HTERT RPE-1 (cell line): ENCODE measurements around the gene CAMK1D.

Experiments used
- in situ Hi-C: fragments of 300-500 bp; cut with MboI; formaldehyde crosslinking; loops from 4 replicates; pipeline ENCODE4 v1.14.3; 2020; ENCODE audit warnings: low sequenced_read_pairs

The CAMK1D gene

DNA sequence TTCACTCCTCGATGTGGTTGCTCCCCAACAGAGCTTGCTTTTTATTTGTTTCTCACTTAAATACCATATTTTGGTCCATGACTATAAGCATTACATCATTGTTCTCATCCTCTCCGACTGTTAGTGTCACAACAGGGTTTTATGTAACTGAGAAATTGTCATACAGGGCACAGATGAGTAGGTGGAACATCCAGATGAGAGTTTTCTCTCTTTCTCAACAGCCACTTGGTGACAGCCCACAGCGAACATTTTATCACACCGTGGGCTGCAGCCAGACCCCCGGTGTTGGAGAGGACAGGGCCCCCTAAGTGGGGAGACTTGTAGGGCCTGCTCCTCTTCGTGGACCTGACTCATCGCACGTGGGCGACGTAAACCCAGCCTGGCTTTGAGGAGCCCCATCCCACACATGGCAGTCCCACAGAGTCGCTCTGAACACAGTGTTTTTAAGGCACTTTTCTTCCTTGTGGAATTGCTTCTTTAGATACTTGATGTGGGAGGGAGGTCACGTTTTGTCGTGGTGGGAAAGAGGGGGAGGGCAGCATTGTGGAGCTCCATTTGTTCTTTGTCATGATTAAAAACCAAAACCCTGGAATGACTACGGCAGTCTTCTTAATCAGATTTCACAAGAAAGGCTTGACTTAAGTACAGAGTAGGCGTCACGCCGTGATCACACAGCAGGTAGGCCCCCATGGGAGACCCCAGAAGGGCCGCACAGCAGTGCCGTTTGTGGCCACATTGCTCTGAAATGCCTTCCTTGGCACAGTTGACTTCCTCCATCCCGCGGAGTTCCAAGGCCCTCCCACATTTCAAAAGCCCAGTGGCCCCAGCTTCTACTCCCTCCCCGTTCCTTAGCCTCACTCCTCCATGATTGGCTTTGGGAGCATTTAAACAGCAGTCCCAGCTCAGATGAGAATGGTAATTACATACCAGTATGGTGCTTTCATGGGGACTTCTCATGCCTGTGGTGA, 431.6 kb downstream of the CAMK1D start:
- in situ Hi-C loops = no loop called here

DNA sequence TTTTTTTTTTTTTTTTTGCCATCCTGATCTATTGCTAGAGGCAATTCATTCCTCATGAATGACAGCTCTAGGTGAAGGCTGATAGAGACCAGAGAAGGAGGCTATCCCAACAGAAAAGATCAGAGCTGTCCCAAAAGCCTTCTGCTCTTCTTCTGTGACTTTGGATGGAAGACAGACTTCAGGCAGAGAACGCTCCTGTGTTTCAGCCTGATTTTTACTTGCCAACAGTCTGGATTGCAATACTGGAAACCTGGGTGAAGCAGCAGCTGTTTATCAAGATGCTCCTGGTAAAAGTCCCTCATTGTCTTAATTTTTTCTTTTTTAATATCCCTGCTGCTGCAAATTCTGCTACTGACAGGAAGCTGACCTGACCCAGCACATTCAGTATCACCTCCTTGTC, 432.6 kb downstream of the CAMK1D start:
- in situ Hi-C loops = no loop called here

DNA sequence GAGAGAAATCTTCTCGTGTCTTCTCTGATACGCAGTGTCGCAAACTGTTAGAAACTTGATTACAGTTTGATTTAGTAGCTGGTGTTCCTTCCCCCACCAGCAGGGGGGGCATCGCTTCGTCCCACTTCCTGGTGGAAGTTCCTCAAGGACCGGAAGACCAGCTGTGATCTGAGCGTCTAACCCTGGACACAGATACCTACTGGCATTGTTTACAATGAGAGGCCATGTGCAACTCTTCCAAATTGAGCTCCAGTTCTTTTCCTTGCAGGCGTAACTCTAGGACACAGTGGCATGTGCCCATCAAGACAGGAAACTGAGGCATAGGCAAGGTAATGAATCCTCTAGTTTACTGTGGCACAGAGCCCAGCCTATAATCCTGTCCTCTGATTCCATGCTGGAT, 433.2 kb downstream of the CAMK1D start:
- in situ Hi-C loops = no loop called here

GRCh38 chr10:12783293-12783692, 433.9 kb downstream of the CAMK1D start:
- in situ Hi-C loops = no loop called here

DNA sequence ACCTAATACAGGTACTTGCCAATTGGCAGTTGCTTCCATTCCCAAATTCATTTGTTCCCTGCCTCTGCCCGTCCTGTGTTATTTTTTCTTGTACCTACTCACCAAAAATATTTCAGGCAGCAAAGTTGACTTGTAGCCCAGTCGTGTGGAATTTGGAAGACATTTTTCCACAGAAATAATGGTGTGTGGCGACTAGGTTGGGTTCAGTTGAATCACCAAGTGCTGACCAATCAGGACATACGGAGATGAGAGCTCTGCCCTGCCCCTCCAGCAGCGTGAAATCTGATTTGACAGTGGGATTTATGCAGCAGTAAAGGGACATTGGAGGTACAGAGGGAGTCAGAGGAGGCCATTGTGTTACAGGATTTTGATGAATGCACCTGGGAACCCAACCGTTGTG, 435.3 kb downstream of the CAMK1D start:
- in situ Hi-C loops = no loop called here

- in situ Hi-C loops = no loop called here
Observed at GRCh38 chr10:12785415-12785831, 436.1 kb downstream of the CAMK1D start.

DNA sequence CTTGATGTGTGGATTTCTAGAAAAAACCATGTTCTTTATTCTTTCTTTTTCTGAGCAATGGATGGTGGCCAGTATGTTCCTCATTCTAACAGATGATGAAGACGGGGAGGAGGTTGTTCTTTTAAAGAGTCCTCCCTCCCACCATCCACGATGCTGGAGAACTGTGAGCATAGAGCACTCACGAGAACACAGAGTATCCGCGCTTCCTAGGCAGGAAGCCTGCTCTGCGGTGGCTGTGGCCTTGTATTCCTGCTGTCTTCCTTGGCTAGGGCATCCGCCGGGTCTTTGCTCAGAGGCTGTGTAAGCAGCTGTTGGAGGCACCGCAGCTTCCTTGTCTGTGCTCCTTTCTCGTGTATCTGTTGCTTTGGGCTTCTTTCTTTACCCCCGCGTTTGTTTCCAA, 437.9 kb downstream of the CAMK1D start:
- in situ Hi-C loops = no loop called here

GRCh38 chr10:12788277-12788676, 438.9 kb downstream of the CAMK1D start:
- in situ Hi-C loops = no loop called here

DNA sequence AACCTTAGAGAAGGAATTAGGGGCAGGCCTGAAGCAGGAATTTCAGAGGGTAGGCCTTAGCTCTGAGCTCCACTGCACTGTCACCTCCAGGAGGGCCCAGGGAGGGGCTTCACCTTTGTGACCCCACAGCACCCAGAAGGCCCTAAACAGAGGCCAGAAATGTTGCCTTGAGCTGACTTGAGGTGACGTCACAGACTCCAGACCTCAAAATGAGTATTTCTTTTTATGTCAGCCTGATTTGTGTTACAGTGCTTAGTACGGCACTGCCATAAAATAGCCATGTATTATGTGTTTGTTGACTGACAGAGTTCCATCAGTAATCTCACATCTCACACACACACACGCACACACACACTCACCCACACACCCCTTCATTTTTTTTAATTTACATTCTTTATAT, 440.9 kb downstream of the CAMK1D start:
- in situ Hi-C loops = no loop called here

DNA sequence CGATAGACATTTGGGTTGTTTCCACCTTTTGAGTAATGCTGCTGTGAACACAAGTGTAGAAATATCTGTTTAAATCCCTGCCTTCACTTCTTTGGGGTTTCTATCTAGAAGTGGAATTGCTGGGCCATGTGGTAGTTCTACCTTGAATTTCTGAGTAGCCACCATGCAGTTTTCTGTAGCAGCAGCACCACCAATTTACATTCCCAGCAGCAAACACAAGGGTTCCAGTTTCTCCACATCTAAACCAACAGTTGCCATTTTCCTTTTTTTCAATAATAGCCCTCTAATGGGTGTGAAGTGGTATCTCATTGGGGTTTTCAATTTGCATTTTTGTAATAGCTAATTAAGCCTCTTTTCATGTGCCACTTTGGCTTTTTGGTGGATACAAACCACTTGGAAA, 442.4 kb downstream of the CAMK1D start:
- in situ Hi-C loops = no loop called here

DNA sequence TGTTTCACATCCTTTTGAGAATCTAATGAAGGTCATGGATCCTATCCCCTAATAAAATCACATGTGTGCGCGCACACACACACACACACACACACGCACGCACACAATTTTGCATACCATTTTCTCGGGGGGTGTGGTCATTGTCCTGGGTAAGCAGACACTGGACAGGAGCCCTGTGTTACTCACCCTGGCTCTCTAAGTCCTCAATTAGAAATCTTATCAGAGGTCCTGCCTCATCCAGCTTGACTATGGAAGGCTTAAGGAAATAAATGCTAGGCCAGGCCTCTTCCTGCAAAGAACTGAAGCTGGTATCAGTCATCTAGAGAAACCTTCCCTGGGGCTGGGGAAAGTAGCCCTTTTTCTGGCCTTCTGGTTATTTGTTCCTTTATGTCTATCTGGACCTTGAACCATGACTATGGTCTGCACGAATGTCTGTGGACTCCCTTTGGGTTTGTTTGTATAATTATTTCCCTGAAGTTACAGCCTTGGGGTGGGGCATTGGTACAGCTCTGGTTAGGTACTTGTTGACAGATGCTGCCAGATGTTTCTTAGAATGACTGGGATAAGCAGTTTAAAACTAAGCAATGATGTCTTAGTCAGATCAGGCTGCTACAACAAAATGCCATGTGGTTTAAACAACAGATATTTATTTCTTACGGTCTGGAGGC, 443.7 kb downstream of the CAMK1D start:
- in situ Hi-C loops = no loop called here

GRCh38 chr10:12795315-12796110, 446.2 kb downstream of the CAMK1D start:
- in situ Hi-C loops = no loop called here

GRCh38 chr10:12796401-12797160, 447.2 kb downstream of the CAMK1D start:
- in situ Hi-C loops = no loop called here

DNA sequence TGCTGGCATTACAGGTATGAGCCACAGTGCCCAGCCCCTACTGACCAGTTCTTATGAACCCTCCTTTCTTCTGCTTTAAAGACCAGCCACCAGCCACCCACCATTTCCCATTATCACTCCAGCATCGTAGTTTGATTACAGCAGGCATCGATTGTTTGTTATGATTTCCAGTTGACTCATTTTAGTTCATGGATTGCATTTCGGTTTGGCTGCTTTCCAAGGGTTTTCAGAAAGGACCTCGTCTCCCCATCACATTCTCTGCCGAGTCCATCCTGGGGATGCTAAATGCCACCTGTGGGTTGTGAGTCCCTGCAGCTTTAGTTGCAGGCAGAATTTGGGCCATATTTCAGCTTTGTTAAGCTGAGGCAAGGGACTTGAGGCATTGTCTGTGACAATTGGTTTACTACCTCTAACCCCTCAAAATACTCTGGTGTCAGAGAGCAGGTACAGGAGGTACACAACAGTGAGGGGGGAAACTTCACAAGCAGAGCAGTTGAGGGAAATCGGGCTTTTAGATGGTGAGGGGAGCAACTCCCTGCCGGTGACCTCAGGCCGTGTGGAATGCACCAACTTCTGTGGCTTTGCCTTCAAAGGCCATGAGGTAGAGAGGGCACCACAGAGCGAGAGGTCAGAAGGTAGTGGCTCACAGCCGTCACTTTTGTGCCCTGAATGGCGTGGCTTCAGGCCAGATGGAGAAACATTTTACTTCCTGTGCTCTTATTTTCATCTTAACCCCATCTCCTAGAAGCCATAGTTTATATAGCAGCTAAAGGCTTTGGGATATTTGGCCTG, 448.3 kb downstream of the CAMK1D start:
- in situ Hi-C loops = no loop called here

DNA sequence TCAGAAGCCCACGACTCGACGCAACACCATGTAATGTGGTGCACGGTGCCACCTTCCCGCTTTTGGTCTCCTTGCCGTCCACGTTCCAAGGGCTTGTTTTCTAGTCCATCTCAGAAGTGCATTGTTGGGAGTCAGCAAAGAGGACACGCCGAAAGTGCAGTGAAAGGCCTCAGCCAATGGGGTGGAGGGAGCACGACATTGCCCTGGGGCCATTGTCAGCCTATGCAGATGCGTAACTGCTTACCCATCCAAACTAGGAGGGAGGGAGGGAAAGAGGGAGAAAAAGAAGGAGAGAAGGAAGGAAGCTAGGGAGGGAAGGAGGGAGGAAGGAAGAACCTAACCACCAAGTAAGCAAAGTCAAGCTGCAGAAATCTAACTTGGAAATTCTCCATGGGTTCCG, 449.8 kb downstream of the CAMK1D start:
- in situ Hi-C loops = no loop called here

- in situ Hi-C loops = no loop called here
Observed at GRCh38 chr10:12799714-12800113, 450.4 kb downstream of the CAMK1D start.

DNA sequence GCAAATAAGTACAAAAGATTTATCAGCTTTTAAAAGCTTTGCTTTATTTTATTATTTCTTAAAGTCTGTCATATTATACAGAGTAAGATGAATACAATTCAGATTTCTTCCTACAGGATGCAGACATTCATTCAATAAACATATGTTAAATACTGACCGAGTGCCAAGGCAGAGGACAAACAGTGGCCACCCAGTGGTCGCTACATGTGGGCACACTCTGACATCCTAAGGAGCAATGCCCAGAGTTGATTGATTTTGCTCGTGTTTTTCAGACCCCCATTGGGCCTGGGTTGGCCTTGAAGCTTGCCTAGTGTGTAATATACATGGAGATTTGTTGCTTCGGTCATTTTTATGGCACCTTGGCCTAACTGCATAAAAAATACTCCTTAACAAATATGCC, 451.0 kb downstream of the CAMK1D start:
- in situ Hi-C loops = no loop called here

GRCh38 chr10:12801214-12802087, 452.1 kb downstream of the CAMK1D start:
- in situ Hi-C loops = no loop called here

GRCh38 chr10:12803776-12804175, 454.4 kb downstream of the CAMK1D start:
- in situ Hi-C loops = no loop called here
